IPS DF 4.7 (cell line): ENCODE results near the gene MOSPD3.

ENCODE experiments used
- DNase-seq: peaks from one replicate; pipeline ENCODE4 v3.0.0-alpha.2; 2013; ENCODE audit warnings: low spot score; ENCODE audit errors: extremely low read depth

MOSPD3 gene

GRCh38 chr7:100575206-100575631 lies 37.1 kb upstream of the MOSPD3 start:
- no peak for DNase-seq

GRCh38 chr7:100575746-100576383 lies 36.5 kb upstream of the MOSPD3 start:
- DNase-seq = no peak

- no peak for DNase-seq
Measured at GRCh38 chr7:100576384-100576993, 35.9 kb upstream of the MOSPD3 start.

- DNase-seq = no peak
Measured at GRCh38 chr7:100577103-100577502, 35.2 kb upstream of the MOSPD3 start.

GRCh38 chr7:100577507-100577906 lies 34.8 kb upstream of the MOSPD3 start:
- DNase-seq = no peak

- DNase-seq = no peak
Measured at GRCh38 chr7:100578246-100579183, 33.8 kb upstream of the MOSPD3 start.

GRCh38 chr7:100580466-100581283 lies 31.7 kb upstream of the MOSPD3 start:
- no peak for DNase-seq

GRCh38 chr7:100582041-100582579 lies 30.2 kb upstream of the MOSPD3 start:
- DNase-seq = no peak

GRCh38 chr7:100582650-100583049 lies 29.7 kb upstream of the MOSPD3 start:
- DNase-seq = no peak

GRCh38 chr7:100583132-100584053 lies 28.9 kb upstream of the MOSPD3 start:
- no peak for DNase-seq

- no peak for DNase-seq
Measured at GRCh38 chr7:100584054-100584682, 28.2 kb upstream of the MOSPD3 start.

- no peak for DNase-seq
Measured at GRCh38 chr7:100584683-100585510, 27.4 kb upstream of the MOSPD3 start.

- DNase-seq = no peak
Measured at GRCh38 chr7:100585511-100586265, 26.7 kb upstream of the MOSPD3 start, which contains the start of gene LRCH4. TSS of gene LRCH4 (minus strand) at chr7:100586129. CDS start at chr7:100586100, 29 bp downstream.

- peak; percentile 100 for DNase-seq
Measured at GRCh38 chr7:100586266-100587025, 25.9 kb upstream of the MOSPD3 start, which contains the start of gene FBXO24. TSS of gene FBXO24 (plus strand) at chr7:100586328. CDS start at chr7:100586626, 298 bp downstream.

GRCh38 chr7:100588438-100588837 lies 23.9 kb upstream of the MOSPD3 start:
- no peak for DNase-seq

- no peak for DNase-seq
Measured at GRCh38 chr7:100589341-100589947, 22.9 kb upstream of the MOSPD3 start.
